CD4-positive, alpha-beta T cell treated with Interleukin-4 for 1 hour (primary cell): ENCODE data around the gene LTB4R2.
"Not testable (repeated sequence)": the region's sequence is repeated elsewhere in the genome, so short reads cannot be mapped to it uniquely, and the experiment has no call there.

ENCODE experiments used
- DNase-seq, 2 donors: peaks; one replicate each; pipeline ENCODE4 v3.0.0-alpha.2; 2020 to 2022

Gene LTB4R2

DNA sequence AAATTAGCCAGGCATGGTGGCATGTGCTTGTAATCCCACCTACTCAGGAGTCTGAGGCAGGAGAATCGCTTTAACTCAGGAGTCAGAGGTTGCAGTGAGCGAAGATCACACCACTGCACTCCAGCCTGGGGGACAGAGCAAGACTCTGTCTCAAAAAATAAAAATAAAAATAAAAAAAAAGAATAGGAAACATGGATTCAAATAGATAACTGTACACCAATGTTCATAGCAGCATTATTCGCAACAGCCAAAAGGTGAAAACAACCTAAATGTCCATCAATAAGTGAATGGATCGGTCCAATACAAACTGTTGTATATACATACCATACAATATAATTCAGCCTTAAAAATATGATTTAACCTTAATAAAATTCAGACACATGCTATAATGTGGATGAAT is 32.9 kb downstream of the LTB4R2 start:
- no peak for DNase-seq

DNA sequence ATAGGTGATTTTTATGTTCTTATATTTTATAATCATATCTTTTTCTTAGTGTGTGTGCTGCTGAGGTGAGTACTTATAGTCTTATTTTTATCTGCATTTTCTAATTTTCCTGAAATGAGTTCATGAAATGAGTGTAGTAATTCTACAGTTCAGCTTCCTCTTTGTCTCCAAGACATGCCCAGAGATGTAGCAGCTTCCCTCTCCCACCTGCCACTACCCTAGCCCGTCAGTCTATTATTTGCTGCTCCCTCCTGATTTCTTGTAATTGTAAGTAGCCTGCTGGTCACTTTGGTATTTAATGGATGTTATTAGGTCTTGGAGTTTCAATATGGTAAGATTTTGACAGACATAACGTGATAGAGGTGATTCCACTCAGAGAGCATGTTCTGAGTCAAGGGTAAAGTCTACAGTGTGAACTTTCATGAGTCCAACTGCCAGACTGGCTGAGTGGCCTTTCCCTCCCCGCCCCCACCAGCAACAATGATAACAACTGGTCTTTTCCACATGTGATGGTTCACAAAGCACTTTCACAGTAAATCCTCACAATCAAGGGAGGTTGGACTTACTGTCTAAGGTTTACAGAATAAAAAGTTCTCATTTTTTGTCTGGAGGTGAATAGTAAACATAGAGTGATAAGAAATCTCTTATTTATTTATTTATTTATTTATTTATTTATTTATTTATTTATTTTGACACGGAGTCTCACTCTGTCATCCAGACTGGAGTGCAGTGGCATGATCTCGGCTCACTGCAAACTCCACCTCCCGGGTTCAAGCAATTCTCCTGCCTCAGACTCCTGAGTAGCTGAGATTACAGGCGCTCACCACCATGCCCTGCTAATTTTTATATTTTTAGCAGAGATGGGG is 34.1 kb downstream of the LTB4R2 start:
- DNase-seq: no peak

DNA sequence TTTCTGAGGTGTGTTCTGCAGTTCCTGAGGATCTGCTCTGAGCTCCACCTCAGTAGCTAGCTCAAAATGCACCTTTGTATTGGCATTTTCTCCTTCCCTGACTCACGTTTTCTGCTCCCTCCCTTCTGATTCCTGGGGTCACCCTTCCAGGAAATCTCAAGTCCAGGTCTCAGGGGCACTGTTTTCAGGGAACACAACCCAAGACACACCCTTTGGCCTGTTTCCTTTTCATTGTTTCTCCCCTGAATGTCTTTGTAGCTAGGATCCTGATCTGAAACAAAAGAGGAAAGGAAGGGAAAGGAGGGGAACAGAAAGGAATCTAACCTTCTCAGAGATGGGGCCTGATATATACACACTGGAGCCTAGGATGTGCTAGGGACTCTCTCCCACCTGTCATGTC is 37.2 kb downstream of the LTB4R2 start:
- DNase-seq: no peak

DNA sequence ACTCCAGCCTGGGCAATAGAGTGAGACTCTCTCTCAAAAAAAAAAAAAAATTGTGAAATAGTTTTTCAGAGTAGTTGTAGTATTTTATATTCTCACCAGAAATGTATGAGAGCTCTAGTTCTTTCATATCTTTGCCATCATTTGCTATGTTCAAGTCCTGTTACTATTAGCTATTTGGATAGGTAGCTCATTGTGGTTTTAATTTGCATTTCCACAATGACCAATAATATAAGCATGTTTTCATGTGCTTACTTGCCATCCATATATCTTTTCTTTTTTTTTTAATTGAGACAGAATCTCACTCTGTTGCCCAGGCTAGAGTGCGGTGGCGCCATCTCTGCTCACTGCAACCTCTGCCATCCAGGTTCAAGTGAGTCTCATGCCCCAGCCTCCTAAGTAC is 38.2 kb downstream of the LTB4R2 start:
- DNase-seq: no peak

DNA sequence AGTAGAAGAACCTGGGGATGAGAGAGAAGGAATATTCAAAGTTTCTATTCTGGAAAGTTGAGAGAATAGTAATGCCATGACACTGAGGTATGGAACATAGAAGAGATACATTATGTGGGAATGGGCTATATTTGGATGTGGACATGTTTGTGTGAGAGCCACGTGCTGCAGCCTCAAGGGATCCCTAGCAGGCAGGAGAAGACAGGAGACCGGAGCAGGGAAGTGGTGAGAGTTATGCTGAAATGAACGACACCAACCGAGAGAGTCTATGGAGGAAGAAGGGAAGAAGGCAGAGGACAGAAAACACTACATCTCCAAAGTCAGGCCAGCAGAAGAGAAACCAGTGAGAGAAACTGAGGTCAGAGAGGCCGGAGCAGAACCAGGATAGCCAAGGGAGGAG is 39.8 kb downstream of the LTB4R2 start:
- DNase-seq: no peak

DNA sequence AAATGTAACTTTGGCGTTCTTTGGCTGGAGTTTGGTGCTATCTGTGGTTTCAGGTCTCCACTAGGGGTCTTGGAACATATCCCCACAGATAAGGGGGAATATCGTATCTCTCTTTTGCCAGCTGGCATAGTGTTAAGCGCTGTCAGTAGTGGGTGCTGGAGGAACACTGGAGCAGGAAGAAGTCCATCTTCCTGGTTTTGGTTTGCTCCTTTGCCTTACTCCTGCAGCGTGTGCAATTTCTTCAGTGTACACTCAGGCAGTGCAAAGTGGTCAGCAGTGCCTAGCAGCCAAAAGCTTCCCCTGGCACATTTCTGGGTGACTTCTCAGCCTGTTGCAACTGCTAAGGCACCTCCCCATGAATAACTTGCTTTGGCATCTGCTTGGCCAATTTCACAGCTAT is 41.6 kb downstream of the LTB4R2 start:
- no peak for DNase-seq

DNA sequence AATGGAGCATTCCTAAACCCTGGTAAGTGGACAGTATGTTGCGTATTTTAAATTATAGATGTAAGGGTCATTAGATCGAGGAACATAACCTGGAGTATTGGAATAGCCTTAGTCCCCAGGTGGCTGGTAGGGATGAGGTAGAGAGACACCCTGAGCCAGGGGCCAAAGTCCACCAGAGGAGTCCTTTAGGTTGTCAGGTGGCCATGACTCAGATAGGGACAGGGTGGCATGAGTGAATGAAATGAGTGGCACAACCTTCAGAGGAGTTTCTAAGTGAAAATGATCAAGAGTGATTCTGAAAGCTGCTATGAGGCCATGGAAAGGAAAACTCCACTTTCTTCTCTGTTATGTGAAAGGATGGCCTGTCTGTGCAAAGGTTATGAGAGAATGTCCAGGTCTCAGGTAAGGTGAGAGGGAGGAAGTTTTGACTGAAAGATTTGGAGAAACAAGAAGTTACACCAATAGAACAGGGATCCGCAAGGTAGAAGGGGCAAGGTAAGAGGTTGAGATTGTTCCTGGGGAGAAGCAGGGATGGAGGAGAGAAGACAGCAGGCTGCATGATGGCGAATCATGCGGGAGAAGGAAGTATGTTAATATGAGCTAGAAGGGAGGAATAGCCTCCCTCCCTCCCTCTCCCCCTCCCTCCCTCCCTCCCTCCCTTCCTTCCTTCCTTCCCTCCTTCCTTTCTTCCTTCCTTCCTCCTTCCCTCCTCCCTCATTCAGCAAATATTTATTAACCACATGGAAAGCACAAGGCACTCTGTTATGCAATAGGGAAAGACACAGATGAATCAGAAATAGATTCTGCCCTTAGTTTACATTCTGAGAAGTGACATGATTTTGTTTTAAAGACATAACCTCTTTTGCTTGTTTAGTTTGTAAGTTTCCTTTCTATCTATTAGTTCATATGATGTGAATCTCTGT is 43.9 kb downstream of the LTB4R2 start:
- DNase-seq: no peak

DNA sequence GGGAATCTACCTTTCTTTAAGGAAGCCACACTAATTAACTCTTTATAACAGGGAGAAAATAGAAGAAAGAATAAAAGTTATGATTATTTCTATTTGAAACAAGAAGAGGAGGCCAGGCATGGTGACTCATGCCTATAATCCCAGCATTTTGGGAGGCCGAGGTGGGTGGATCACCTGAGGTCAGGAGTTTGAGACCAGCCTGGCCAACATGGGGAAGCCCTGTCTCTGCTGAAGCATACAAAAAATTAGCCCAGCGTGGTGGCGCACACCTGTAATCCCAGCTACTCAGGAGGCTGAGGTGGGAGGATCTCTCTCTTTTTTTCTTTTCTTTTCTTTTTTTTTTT is 44.5 kb downstream of the LTB4R2 start:
- not testable (repeated sequence) for DNase-seq

DNA sequence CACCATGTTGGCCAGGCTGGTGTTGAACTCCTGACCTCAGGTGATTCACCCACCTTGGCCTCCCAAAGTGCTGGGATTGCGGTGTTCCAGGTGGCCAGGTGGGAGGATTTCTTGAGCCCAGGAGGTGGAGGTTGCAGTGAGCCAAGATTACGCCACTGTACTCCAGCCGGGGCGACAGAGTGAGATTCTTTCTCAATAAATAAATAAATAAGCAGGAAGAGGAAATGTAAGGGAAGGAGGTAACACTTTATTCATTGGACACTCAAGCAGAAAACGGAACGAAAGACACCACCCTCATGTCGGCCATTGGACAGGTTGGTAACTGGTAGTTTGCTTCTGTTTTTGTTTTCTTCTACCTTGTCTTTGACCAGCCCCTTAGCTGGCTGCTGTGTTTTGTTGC is 45.1 kb downstream of the LTB4R2 start:
- no peak for DNase-seq

DNA sequence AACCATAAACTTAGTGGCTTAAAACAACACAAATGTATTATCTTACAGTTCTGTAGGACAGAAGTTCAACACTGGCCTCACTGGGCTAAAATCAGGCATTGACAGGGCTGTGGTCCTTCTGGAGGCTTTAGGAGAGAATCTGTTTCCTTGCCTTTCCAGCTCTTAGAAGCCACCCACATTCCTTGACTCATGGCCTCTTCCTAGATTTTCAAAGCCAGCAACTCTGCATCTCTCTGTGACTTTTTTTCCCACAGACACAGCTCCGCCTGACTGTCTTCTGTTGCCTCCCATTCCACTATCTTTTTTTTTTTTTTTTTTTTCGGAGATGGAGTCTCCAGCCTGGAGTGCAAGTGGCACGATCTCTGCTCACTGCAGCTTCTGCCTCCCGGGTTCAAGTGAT is 46.3 kb downstream of the LTB4R2 start:
- no peak for DNase-seq

DNA sequence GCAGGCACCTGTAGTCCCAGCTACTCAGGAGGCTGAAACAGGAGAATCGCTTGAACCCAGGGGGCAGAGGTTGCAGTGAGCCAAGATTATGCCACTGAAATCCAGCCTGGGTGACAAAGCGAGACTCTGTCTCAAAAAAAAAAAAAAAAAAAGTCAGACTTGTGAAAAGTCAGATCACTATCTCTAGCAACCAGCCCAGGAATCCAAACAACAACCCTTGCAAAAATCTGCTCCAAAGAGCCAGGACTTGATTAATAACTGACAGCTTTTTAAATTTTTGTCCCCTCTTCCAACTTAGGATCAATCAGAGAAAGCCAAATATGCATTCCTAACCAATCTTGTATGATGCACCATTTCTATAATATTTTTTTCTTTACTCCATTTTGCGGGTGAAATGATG is 50.3 kb downstream of the LTB4R2 start:
- no peak for DNase-seq

DNA sequence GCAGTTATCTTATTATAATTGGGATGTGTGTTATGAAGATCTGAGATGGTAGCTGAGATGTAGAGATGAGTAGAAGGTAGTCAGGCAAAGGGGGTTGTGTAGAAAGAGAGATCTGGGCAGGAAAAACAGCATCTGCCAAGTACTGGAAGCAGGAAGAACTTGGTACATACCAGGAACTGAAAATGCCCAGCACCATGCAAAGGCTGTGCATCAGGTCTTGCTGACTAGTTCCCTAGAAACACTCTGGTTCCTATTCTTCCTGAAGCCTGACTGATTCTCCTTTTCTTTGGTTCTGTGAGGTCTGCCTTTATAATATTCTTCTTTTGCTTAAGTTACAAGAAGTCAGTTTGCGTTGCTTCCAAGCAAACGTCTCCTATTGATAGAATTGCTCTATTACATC is 51.4 kb downstream of the LTB4R2 start:
- DNase-seq: no peak
